GM12878 (cell line): ENCODE measurements around the gene CA5A. TPM values are rescaled to one million over a fixed set of nuclear protein-coding genes. Genes with fewer than 3 reads are reported as not detected.
"Not testable (repeated sequence)": the region's sequence is repeated elsewhere in the genome, so short reads cannot be mapped to it uniquely, and the experiment has no call there.

Experiments
- ATAC-seq: fragments of 200-7000 bp; cut with Tn5 transposase; 3 replicates; pipeline ENCODE4 v1.9.1; 2020; ENCODE audit warnings: mild to moderate bottlenecking, moderate library complexity
- BruUV-seq: library from RNA; stranded (reverse); fragments of 400-500 nt; replicated peaks from 2 replicates; lab custom pipeline; 2021; lab: Mats Ljungman, UMichigan
- CTCF ChIA-PET: fragments of 300-600 bp; sonication (Branson Sonifier 250); formaldehyde crosslinking; extraction: SDS; loops from one replicate; lab custom pipeline; 2021; ENCODE audit warnings: inconsistent platforms; lab: Yijun Ruan, JAX
- POLR2A ChIA-PET: fragments of 350-600 bp; formaldehyde crosslinking; extraction: SDS; loops from one replicate; lab custom pipeline; 2021; ENCODE audit warnings: inconsistent platforms; lab: Charles Lee
- RAD21 ChIA-PET: fragments of 300-600 bp; sonication (Branson Sonifier 250); formaldehyde crosslinking; loops from one replicate; lab custom pipeline; 2023; ENCODE audit warnings: antibody characterized with exemption; ENCODE audit not compliant: unreplicated experiment; lab: Charles Lee
- SMC1A ChIA-PET: fragments of 300-600 bp; sonication (Branson Sonifier 250); formaldehyde crosslinking; loops from one replicate; lab custom pipeline; 2023; ENCODE audit not compliant: unreplicated experiment, uncharacterized antibody; lab: Charles Lee
- DNase-seq: peaks from one replicate; pipeline ENCODE4 v3.0.0-alpha.2; 2011; ENCODE audit warnings: low read depth, low spot score
- FAIRE-seq: peaks from 3 replicates; lab custom pipeline; 2011; peaks lifted over from hg19 to GRCh38; lab: Jason Lieb, UNC
- H2AFZ ChIP-seq: 2 replicates; pipeline ENCODE4 v1.6.0; 2011; ENCODE audit warnings: low read depth, low read length, control low read depth; ENCODE audit not compliant: control insufficient read depth
- H3K27ac ChIP-seq: 2 replicates; pipeline ENCODE4 v1.5.1; 2011; ENCODE audit warnings: control low read depth; ENCODE audit not compliant: control insufficient read depth, insufficient read depth
- H3K27me3 ChIP-seq, 2 experiments: replicated peaks in 1 of 2; 2 replicates each; pipeline versions ENCODE4 v1.6.0 to v1.6.1; 2011; ENCODE audit warnings: low read length in 1 of 2; ENCODE audit not compliant: control insufficient read depth in 2 of 2, insufficient read depth in 2 of 2
- H3K36me3 ChIP-seq, 2 experiments: 2 replicates each; pipeline ENCODE4 v1.5.1; 2011; ENCODE audit warnings: low read length in 1 of 2; ENCODE audit not compliant: control insufficient read depth in 2 of 2, insufficient read depth in 2 of 2
- H3K4me1 ChIP-seq: 2 replicates; pipeline ENCODE4 v1.6.1; 2011; ENCODE audit warnings: mild to moderate bottlenecking, low read length, moderate library complexity, mixed read lengths; ENCODE audit not compliant: control insufficient read depth, insufficient read depth
- H3K4me2 ChIP-seq: 2 replicates; pipeline ENCODE4 v1.6.0; 2011; ENCODE audit warnings: control low read depth; ENCODE audit not compliant: control insufficient read depth, insufficient read depth
- H3K4me3 ChIP-seq: fragments of 200-600 bp; sonication (generic); 2 replicates; pipeline ENCODE4 v1.5.1; 2016
- H3K79me2 ChIP-seq: 2 replicates; pipeline ENCODE4 v1.6.0; 2011; ENCODE audit warnings: low read length; ENCODE audit not compliant: control insufficient read depth, insufficient read depth
- H3K9ac ChIP-seq: 2 replicates; pipeline ENCODE4 v1.8.0; 2011; ENCODE audit warnings: low read length, control low read depth, mixed read lengths; ENCODE audit not compliant: control insufficient read depth, insufficient read depth
- H3K9me3 ChIP-seq: replicated peaks from 3 replicates; pipeline ENCODE4 v1.5.1; 2011; ENCODE audit warnings: mild to moderate bottlenecking, low read length; ENCODE audit not compliant: control insufficient read depth, insufficient read depth
- H4K20me1 ChIP-seq: 2 replicates; pipeline ENCODE4 v1.6.0; 2011; ENCODE audit not compliant: control insufficient read depth, insufficient read depth
- ATF7 ChIP-seq: fragments of 450-650 bp; IDR thresholded peaks from 2 replicates; pipeline ENCODE4 v1.6.1; 2016; ENCODE audit warnings: low read depth, mild to moderate bottlenecking
- BHLHE40 ChIP-seq, 2 experiments: fragments of 450-650 bp in 1 of 2; IDR thresholded peaks; 2 replicates each; pipeline ENCODE4 v1.6.1; 2011 to 2017; ENCODE audit warnings: low read depth in 2 of 2, borderline replicate concordance in 1 of 2, improper control_type of control experiment in 1 of 2, low read length in 1 of 2, mild to moderate bottlenecking in 1 of 2
- CREB1 ChIP-seq: IDR thresholded peaks from 2 replicates; pipeline ENCODE4 v1.6.1; 2012; ENCODE audit warnings: low read depth, mild to moderate bottlenecking, inconsistent platforms
- CREM ChIP-seq: IDR thresholded peaks from 2 replicates; pipeline ENCODE4 v1.6.1; 2014; ENCODE audit warnings: antibody characterized with exemption, low read depth
- EED ChIP-seq: sonication (generic); IDR thresholded peaks from 2 replicates; pipeline ENCODE4 v1.6.1; 2016; ENCODE audit warnings: antibody characterized with exemption, low read depth
- IKZF2 ChIP-seq, 2 experiments: fragments of 450-650 bp; IDR thresholded peaks; 2 replicates each; pipeline ENCODE4 v1.6.1; 2017; ENCODE audit warnings: mild to moderate bottlenecking in 2 of 2, moderate library complexity in 2 of 2
- PAX5 ChIP-seq: IDR thresholded peaks from 2 replicates; pipeline ENCODE4 v1.6.1; 2011; ENCODE audit warnings: low read depth, low read length, borderline replicate concordance
- POU2F2 ChIP-seq: IDR thresholded peaks from 3 replicates; pipeline ENCODE4 v1.6.1; 2011; ENCODE audit warnings: low read depth, mild to moderate bottlenecking, low read length, borderline replicate concordance
- SMC3 ChIP-seq: IDR thresholded peaks from 2 replicates; pipeline ENCODE4 v1.6.1; 2011; ENCODE audit warnings: low read length, improper control_type of control experiment, borderline replicate concordance
- SPI1 ChIP-seq: IDR thresholded peaks from 2 replicates; pipeline ENCODE4 v1.6.1; 2011; ENCODE audit warnings: low read depth, mild to moderate bottlenecking, low read length, moderate library complexity, borderline replicate concordance; ENCODE audit not compliant: insufficient read depth
- TCF12 ChIP-seq: IDR thresholded peaks from 2 replicates; pipeline ENCODE4 v1.6.1; 2011; ENCODE audit warnings: low read depth, mild to moderate bottlenecking, low read length
- TCF3 ChIP-seq: IDR thresholded peaks from 2 replicates; pipeline ENCODE4 v1.6.1; 2012; ENCODE audit warnings: low read depth, mild to moderate bottlenecking, low read length, borderline replicate concordance; ENCODE audit not compliant: insufficient read depth
- WGBS: methylation state at CpG from one replicate; pipeline ENCODE4 v1.1.6; 2016; ENCODE audit warnings: low lambda C conversion rate; ENCODE audit not compliant: insufficient replicate concordance, insufficient coverage; ENCODE audit errors: missing lambda C conversion rate; 5-methylcytosine and 5-hydroxymethylcytosine counted together
- in situ Hi-C: fragments of 300-500 bp; cut with MboI; formaldehyde crosslinking; loops from 9 replicates; pipeline ENCODE4 v1.14.3; 2018; ENCODE audit warnings: mixed read lengths
- intact Hi-C: fragments of 100-400 bp; cut with micrococcal nuclease; formaldehyde crosslinking; loops from one replicate; pipeline ENCODE4 v1.14.2; 2022; ENCODE audit not compliant: unreplicated experiment
- polyA plus RNA-seq, 11 experiments: library from polyadenylated mRNA; depleted of rRNA in 4 of 11; unstranded in 6 of 11; stranded (reverse) in 5 of 11; fragments of >200 nt; fragmentation: Nextera tagmentation in 4 of 11; fragmentation: Illumina TruSeq in 1 of 11; extraction: Ambion mirVana in 4 of 11; extraction: Trizol in 1 of 11; gene quantifications; 1 replicate in 1 of 11; 2 replicates in 10 of 11; pipeline versions ENCODE4 v1.2.1 to v1.2.3, GENCODE V29; 2011 to 2016; ENCODE audit warnings: inconsistent platforms in 2 of 11, missing spikeins in 2 of 11, low read depth in 1 of 11
- total RNA-seq, 4 experiments: library from RNA; depleted of rRNA in 3 of 4; stranded (reverse); fragments of >200 nt in 3 of 4; fragmentation: Illumina TruSeq in 1 of 4; extraction: Trizol in 1 of 4; gene quantifications; 2 replicates each; pipeline versions ENCODE4 v1.2.1 to v1.2.3, GENCODE V29; 2013 to 2021

CA5A gene
- total and polyA plus RNA-seq, 10 of the 15 experiments (the other 5 are each of a cell fraction or from before 2014, with no cell fraction given) = not detected

GRCh38 chr16:87911106-87911763, 25.1 kb downstream of the CA5A start:
- H4K20me1 ChIP-seq, H3K27ac ChIP-seq, H3K79me2 ChIP-seq, DNase-seq, H2AFZ ChIP-seq, FAIRE-seq, ATAC-seq, H3K9me3 ChIP-seq, intact Hi-C loops, H3K4me1 ChIP-seq, BruUV-seq, H3K4me3 ChIP-seq, in situ Hi-C loops, H3K36me3 ChIP-seq, RAD21 ChIA-PET, H3K9ac ChIP-seq, H3K27me3 ChIP-seq, H3K4me2 ChIP-seq: not testable (repeated sequence)
- CTCF ChIA-PET = interaction anchor here (0.6 to 5.0 kb wide), 5 partner anchors 15 to 131 kb away, joined by 3 to 47 read pairs (median 10); no protein-coding TSS in a partner anchor
- WGBS = 29% methylated on average over 23 of the region's 23 CpGs
- SMC1A ChIA-PET = interaction anchor here (2.5 kb wide), 1 partner anchor 131 kb away, joined by 16 read pairs; no protein-coding TSS in a partner anchor
- POLR2A ChIA-PET = interaction anchor here (0.6 kb wide), 1 partner anchor 55 kb away, joined by 3 read pairs; no protein-coding TSS in a partner anchor

- DNase-seq, BruUV-seq, H3K4me1 ChIP-seq, H3K4me3 ChIP-seq, H4K20me1 ChIP-seq, H3K79me2 ChIP-seq, H3K36me3 ChIP-seq, POLR2A ChIA-PET, H3K9ac ChIP-seq, H3K27ac ChIP-seq, H3K27me3 ChIP-seq, H3K9me3 ChIP-seq: not testable (repeated sequence)
- FAIRE-seq (peak; percentile 96), ATAC-seq (peak; percentile 96)
- WGBS = 22% methylated on average over 36 of the region's 36 CpGs
- in situ Hi-C loops (loop anchor here (5.0 kb wide), 1 partner anchor 132 kb away; no protein-coding TSS in a partner anchor), intact Hi-C loops (loop anchor here (1.0 to 2.0 kb wide), 4 partner anchors 31 to 130 kb away; no protein-coding TSS in a partner anchor)
- Histone ChIP-seq H2AFZ (peak overlapping the region; percentile 44), H3K4me2 (0 out of 2 replicates have a peak overlapping the region, but pooled peaks have one; percentile 35)
- SMC1A ChIA-PET = interaction anchor here (0.9 to 2.5 kb wide), 7 partner anchors 14 to 131 kb away, joined by 3 to 16 read pairs (median 4); no protein-coding TSS in a partner anchor
- CTCF ChIA-PET = interaction anchor here (0.8 to 5.0 kb wide), 9 partner anchors 13 to 130 kb away, joined by 3 to 47 read pairs (median 8); no protein-coding TSS in a partner anchor
- RAD21 ChIA-PET = interaction anchor here (0.8 to 2.3 kb wide), 5 partner anchors 38 to 131 kb away, joined by 4 to 10 read pairs (median 6); no protein-coding TSS in a partner anchor
- TF ChIP-seq SMC3 = peak; percentile 74
- TF ChIP-seq ATF7 = peak; percentile 14; the same call in 1 of the 2 replicates
- TF ChIP-seq TCF3 = peak; percentile 92
- 0 out of 2 replicates have a peak, but pooled peaks have one; percentile 20 for TF ChIP-seq PAX5
- 0 out of 2 replicates have a peak, but pooled peaks have one; percentile 52 for TF ChIP-seq CREB1
- TF ChIP-seq IKZF2 (IDR thresholded peaks at IDR 0.05) = peak; percentile 58 to 66
- peak; percentile 60; the same call in 1 of the 2 replicates for TF ChIP-seq CREM
- peak; percentile 57; the same call in 1 of the 3 replicates for TF ChIP-seq POU2F2
- TF ChIP-seq SPI1 = peak; percentile 60
- peak; percentile 93 for TF ChIP-seq TCF12
- peak; percentile 51; the same call in 1 of the 2 replicates for TF ChIP-seq EED
- TF ChIP-seq BHLHE40 (IDR thresholded peaks at IDR 0.05; ENCODE audit: borderline replicate concordance in 1 of 2, low read depth in 2 of 2, low read length in 1 of 2) = peak; percentile 42 to 76; a peak in 2 of 4 replicates
Measured at GRCh38 chr16:87909203-87909935, 27.0 kb downstream of the CA5A start.
